CD4-positive, alpha-beta T cell treated with Interleukin-4 for 4 hours (primary cell): Measurements from ENCODE around the gene ZNF2.
A peak's percentile ranks its signal among the peaks of the same experiment; 100 is the strongest.

Source experiments
- DNase-seq: peaks from one replicate; pipeline ENCODE4 v3.0.0-alpha.2; 2020

ZNF2 gene

GRCh38 chr2:95165371-95166064, at the start of gene ZNF2:
TSS of gene ZNF2 (plus strand) at chr2:95165809. CDS start at chr2:95176227, 10,418 bp downstream.
- DNase-seq: peak; percentile 97

GRCh38 chr2:95121093-95121406, 44.6 kb upstream of the ZNF2 start:
- DNase-seq: no peak

- peak; percentile 75 for DNase-seq
Measured at GRCh38 chr2:95121407-95122196, 44.0 kb upstream of the ZNF2 start, which contains the start of gene MRPS5. TSS of gene MRPS5 (minus strand) at chr2:95121808. CDS start at chr2:95121791, 17 bp downstream.

- DNase-seq: no peak
Measured at GRCh38 chr2:95122197-95122551, 43.4 kb upstream of the ZNF2 start.

GRCh38 chr2:95138702-95139101, 26.9 kb upstream of the ZNF2 start:
- no peak for DNase-seq

GRCh38 chr2:95143838-95144237, 21.8 kb upstream of the ZNF2 start:
- DNase-seq: no peak

- no peak for DNase-seq
Measured at GRCh38 chr2:95149397-95149984, 16.1 kb upstream of the ZNF2 start.

GRCh38 chr2:95158441-95158840, 7.2 kb upstream of the ZNF2 start:
- no peak for DNase-seq

- no peak for DNase-seq
Measured at GRCh38 chr2:95158891-95159619, 6.6 kb upstream of the ZNF2 start.

GRCh38 chr2:95159690-95160449, 5.7 kb upstream of the ZNF2 start, which contains the start of gene ZNF514:
TSS of gene ZNF514 (minus strand) at chr2:95159848. CDS start at chr2:95153253, 6,595 bp downstream.
- peak; percentile 75 for DNase-seq

- no peak for DNase-seq
Measured at GRCh38 chr2:95165030-95165370, 609 bp upstream of the ZNF2 start.

GRCh38 chr2:95166065-95166763, 605 bp downstream of the ZNF2 start:
- no peak for DNase-seq

- DNase-seq: no peak
Measured at GRCh38 chr2:95171902-95172301, 6.3 kb downstream of the ZNF2 start.

- no peak for DNase-seq
Measured at GRCh38 chr2:95174031-95174542, 8.5 kb downstream of the ZNF2 start.

- no peak for DNase-seq
Measured at GRCh38 chr2:95179451-95179850, 13.8 kb downstream of the ZNF2 start.

GRCh38 chr2:95181774-95182173, 16.2 kb downstream of the ZNF2 start:
- DNase-seq: no peak

- DNase-seq: no peak
Measured at GRCh38 chr2:95185197-95185596, 19.6 kb downstream of the ZNF2 start.

- no peak for DNase-seq
Measured at GRCh38 chr2:95185973-95186372, 20.4 kb downstream of the ZNF2 start.

- DNase-seq: peak; percentile 39
Measured at GRCh38 chr2:95192956-95193355, 27.3 kb downstream of the ZNF2 start.

- DNase-seq: no peak
Measured at GRCh38 chr2:95203911-95204310, 38.3 kb downstream of the ZNF2 start.

GRCh38 chr2:95204396-95204795, 38.8 kb downstream of the ZNF2 start:
- no peak for DNase-seq

GRCh38 chr2:95206096-95206495, 40.5 kb downstream of the ZNF2 start:
- no peak for DNase-seq
